SK-N-SH treated with all-trans-retinoic acid at 6 μM for 48 hours (cell line): ENCODE results near the gene DNAAF8.

Experiments
- ATAC-seq: fragments of 200-7000 bp; cut with Tn5 transposase; 3 replicates; pipeline ENCODE4 v1.9.1; 2020; ENCODE audit warnings: mild to moderate bottlenecking, moderate library complexity
- CSDC2 ChIP-seq: fragments of 250-450 bp; sonication (Bioruptor Pico); IDR thresholded peaks from 2 replicates; pipeline ENCODE4 v1.5.0; 2020; ENCODE audit warnings: mild to moderate bottlenecking, moderate library complexity
- CSRNP3 ChIP-seq: fragments of 250-450 bp; sonication (Bioruptor Pico); IDR thresholded peaks from 2 replicates; pipeline ENCODE4 v1.5.1; 2021; ENCODE audit warnings: mild to moderate bottlenecking, moderate library complexity
- GLIS3 ChIP-seq: fragments of 250-450 bp; sonication (Bioruptor Pico); IDR thresholded peaks from 2 replicates; pipeline ENCODE4 v1.5.0; 2020; ENCODE audit warnings: mild to moderate bottlenecking, moderate library complexity
- ISL1 ChIP-seq: fragments of 250-450 bp; sonication (Bioruptor Pico); IDR thresholded peaks from 2 replicates; pipeline ENCODE4 v2.1.2; 2022; ENCODE audit warnings: mild to moderate bottlenecking, moderate library complexity
- OSR1 ChIP-seq: fragments of 250-450 bp; sonication (Bioruptor Pico); IDR thresholded peaks from 2 replicates; pipeline ENCODE4 v1.8.0; 2022; ENCODE audit warnings: moderate library complexity, mild to moderate bottlenecking, inconsistent platforms
- PPARA ChIP-seq: fragments of 250-450 bp; sonication (Bioruptor Pico); IDR thresholded peaks from 2 replicates; pipeline ENCODE4 v1.5.0; 2020; ENCODE audit warnings: mild to moderate bottlenecking, borderline replicate concordance
- RARB ChIP-seq: fragments of 250-450 bp; sonication (Bioruptor Pico); IDR thresholded peaks from 2 replicates; pipeline ENCODE4 v1.8.0; 2021; ENCODE audit warnings: mild to moderate bottlenecking, moderate library complexity
- SNAI2 ChIP-seq: fragments of 250-450 bp; sonication (Bioruptor Pico); IDR thresholded peaks from 2 replicates; pipeline ENCODE4 v1.5.0; 2020; ENCODE audit warnings: mild to moderate bottlenecking, moderate library complexity
- TOX ChIP-seq: fragments of 250-450 bp; sonication (Bioruptor Pico); IDR thresholded peaks from 2 replicates; pipeline ENCODE4 v1.8.0; 2021; ENCODE audit warnings: mild to moderate bottlenecking, moderate library complexity, borderline replicate concordance
- ZC3H10 ChIP-seq: fragments of 250-450 bp; sonication (Bioruptor Pico); IDR thresholded peaks from 2 replicates; pipeline ENCODE4 v1.5.1; 2021; ENCODE audit warnings: mild to moderate bottlenecking, moderate library complexity
- ZFP3 ChIP-seq: fragments of 250-450 bp; sonication (Bioruptor Pico); IDR thresholded peaks from 2 replicates; pipeline ENCODE4 v1.5.0; 2020; ENCODE audit warnings: mild to moderate bottlenecking, moderate library complexity
- ZNF565 ChIP-seq: fragments of 450-650 bp; formaldehyde crosslinking; conservative IDR thresholded peaks from 2 replicates; pipeline ENCODE4 v1.5.0; 2020; ENCODE audit warnings: low read depth, mild to moderate bottlenecking, moderate library complexity
- ZNF70 ChIP-seq: fragments of 450-650 bp; formaldehyde crosslinking; IDR thresholded peaks from 2 replicates; pipeline ENCODE4 v1.5.0; 2020; ENCODE audit warnings: mild to moderate bottlenecking, moderate library complexity
- TF ChIP-seq, protein P1 (sequence below): fragments of 250-450 bp; sonication (Bioruptor Pico); IDR thresholded peaks from 2 replicates; pipeline ENCODE4 v1.5.0; 2020; ENCODE audit warnings: mild to moderate bottlenecking, moderate library complexity
- TF ChIP-seq, protein P2 (sequence below): fragments of 250-450 bp; sonication (Bioruptor Pico); IDR thresholded peaks from 2 replicates; pipeline ENCODE4 v1.5.1; 2020; ENCODE audit warnings: low read depth, mild to moderate bottlenecking, moderate library complexity

Gene DNAAF8

DNA sequence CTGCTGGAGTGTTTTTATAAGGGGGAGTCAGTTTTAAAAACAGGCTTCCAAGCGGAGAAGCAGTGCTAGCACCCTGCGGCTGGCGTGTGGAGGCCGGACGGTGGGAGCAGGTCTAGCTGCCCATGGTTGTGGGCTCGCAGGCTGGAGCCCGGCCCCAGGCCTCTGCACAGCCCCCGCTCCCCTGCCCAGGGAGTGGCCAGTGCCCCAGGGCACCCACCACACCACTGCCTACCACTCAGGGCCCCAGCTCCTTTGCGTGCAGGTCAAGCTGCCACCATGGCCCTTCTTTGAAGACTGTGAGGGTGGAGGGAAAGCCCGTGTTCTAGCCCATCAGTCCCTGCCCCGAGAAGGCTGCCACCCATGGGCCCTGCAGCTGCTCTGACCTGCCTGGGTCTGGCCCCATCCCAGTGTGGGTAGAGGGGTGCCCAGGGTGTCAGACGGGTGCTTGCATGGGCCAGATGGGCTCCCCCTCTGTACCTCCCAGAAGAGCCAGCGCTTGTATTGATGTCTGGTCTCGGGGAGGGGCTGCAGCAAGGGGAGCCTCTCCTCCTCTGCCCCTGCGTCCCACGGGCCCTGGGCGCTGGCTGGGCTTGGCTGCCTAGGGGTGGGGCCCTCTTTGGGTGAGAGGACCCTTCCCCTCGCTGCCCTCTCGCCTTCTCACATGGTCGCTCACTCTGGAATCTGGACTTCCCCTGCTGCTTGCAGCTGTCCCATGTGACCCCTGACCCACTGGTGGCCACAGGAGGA is 42.5 kb upstream of the DNAAF8 start:
- ATAC-seq, result no peak
- TF ChIP-seq RARB (CRISPR knock-in tag) (no peak), ZNF70 (CRISPR knock-in tag) (no peak), SNAI2 (no peak), OSR1 (CRISPR knock-in tag) (no peak), PPARA (CRISPR knock-in tag) (no peak), ISL1 (CRISPR knock-in tag) (no peak), ZC3H10 (CRISPR knock-in tag) (no peak), CSRNP3 (CRISPR knock-in tag) (no peak), ZFP3 (CRISPR knock-in tag) (no peak), CSDC2 (CRISPR knock-in tag) (no peak)
- TF ChIP-seq, protein P1, sequence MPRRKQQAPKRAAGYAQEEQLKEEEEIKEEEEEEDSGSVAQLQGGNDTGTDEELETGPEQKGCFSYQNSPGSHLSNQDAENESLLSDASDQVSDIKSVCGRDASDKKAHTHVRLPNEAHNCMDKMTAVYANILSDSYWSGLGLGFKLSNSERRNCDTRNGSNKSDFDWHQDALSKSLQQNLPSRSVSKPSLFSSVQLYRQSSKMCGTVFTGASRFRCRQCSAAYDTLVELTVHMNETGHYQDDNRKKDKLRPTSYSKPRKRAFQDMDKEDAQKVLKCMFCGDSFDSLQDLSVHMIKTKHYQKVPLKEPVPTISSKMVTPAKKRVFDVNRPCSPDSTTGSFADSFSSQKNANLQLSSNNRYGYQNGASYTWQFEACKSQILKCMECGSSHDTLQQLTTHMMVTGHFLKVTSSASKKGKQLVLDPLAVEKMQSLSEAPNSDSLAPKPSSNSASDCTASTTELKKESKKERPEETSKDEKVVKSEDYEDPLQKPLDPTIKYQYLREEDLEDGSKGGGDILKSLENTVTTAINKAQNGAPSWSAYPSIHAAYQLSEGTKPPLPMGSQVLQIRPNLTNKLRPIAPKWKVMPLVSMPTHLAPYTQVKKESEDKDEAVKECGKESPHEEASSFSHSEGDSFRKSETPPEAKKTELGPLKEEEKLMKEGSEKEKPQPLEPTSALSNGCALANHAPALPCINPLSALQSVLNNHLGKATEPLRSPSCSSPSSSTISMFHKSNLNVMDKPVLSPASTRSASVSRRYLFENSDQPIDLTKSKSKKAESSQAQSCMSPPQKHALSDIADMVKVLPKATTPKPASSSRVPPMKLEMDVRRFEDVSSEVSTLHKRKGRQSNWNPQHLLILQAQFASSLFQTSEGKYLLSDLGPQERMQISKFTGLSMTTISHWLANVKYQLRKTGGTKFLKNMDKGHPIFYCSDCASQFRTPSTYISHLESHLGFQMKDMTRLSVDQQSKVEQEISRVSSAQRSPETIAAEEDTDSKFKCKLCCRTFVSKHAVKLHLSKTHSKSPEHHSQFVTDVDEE, result no peak
- TF ChIP-seq, protein P2, sequence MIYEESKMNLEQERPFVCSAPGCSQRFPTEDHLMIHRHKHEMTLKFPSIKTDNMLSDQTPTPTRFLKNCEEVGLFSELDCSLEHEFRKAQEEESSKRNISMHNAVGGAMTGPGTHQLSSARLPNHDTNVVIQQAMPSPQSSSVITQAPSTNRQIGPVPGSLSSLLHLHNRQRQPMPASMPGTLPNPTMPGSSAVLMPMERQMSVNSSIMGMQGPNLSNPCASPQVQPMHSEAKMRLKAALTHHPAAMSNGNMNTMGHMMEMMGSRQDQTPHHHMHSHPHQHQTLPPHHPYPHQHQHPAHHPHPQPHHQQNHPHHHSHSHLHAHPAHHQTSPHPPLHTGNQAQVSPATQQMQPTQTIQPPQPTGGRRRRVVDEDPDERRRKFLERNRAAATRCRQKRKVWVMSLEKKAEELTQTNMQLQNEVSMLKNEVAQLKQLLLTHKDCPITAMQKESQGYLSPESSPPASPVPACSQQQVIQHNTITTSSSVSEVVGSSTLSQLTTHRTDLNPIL (CRISPR knock-in tag), result no peak

DNA sequence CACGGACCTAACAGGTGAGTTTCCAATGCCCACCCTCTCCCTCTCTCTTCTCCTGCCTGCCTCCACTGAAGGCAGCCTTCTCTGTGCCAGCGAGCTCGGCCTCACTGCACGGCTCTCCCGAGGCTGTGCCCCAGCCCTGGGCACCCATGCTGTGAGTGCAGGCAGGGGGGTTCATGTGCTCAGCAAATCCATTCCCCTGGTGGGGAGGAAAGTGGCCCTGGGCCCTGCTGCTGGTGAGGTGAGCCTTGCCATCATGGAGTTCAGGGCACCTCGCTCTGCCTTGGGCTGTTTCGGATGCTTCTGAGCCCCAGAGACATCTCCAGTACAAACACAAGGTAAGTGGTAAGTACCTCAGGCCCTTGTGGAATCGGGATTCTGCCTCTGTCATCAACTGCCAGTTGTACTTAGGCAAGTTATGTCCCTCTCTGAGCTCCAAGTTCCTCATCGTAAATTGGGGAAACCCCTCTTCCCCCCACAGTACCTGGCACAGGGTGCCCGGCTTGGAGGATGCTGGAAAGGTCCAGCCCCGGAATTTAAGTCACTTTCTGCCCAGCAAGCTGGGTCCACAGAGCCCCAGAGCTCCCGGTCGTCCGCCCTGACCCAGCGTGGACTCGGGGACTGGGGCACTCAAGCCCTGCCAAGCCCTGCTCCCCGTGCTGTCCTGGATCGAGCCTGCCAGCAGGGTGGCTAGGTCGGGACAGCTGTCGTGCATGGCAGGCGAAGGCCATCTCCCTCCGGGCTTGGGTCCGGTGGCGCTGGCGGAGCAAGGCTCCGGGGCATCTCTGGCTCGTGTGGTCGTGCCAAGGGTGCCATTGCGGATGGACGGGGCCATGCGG is 41.7 kb upstream of the DNAAF8 start:
- no peak for TF ChIP-seq TOX (CRISPR knock-in tag)
- no peak for TF ChIP-seq CSDC2 (CRISPR knock-in tag)
- no peak for TF ChIP-seq ISL1 (CRISPR knock-in tag)
- TF ChIP-seq ZNF565 (CRISPR knock-in tag), result no peak
- TF ChIP-seq GLIS3 (CRISPR knock-in tag), result no peak
- TF ChIP-seq ZNF70 (CRISPR knock-in tag), result no peak
- no peak for TF ChIP-seq OSR1 (CRISPR knock-in tag)
- no peak for TF ChIP-seq RARB (CRISPR knock-in tag)
- TF ChIP-seq CSRNP3 (CRISPR knock-in tag), result no peak
- TF ChIP-seq, protein P2 (CRISPR knock-in tag), result no peak
- TF ChIP-seq, protein P1, result no peak
- ATAC-seq, result peak; percentile 41
